ENCODE results near the gene ZNF548.
A peak's percentile ranks its signal among the peaks of the same experiment; 100 is the strongest.

Gene ZNF548

DNA sequence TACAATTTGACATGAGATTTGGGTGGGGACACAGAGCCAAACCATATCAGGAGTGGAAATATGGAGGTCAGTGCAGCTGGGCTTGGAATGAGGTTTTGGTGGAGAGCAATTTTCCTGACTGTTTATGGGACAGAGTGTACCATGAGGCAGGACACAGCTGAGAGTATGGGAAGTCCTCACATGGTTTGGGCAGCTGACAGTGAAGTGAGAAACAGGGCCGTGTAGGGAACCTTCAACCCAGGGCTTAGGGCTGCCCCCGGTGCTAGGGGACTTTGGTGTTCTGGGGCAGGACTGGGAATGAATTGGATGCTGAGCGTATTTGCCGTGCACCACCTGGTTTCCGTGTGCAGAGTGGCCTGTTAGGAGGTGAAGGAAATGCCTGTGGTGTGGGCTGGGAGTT, 6.1 kb downstream of the ZNF548 start:
- in situ Hi-C loops (cut with HindIII; ENCODE audit: low sequenced_read_pairs) = no loop called here
- TF ChIP-seq, protein P1, sequence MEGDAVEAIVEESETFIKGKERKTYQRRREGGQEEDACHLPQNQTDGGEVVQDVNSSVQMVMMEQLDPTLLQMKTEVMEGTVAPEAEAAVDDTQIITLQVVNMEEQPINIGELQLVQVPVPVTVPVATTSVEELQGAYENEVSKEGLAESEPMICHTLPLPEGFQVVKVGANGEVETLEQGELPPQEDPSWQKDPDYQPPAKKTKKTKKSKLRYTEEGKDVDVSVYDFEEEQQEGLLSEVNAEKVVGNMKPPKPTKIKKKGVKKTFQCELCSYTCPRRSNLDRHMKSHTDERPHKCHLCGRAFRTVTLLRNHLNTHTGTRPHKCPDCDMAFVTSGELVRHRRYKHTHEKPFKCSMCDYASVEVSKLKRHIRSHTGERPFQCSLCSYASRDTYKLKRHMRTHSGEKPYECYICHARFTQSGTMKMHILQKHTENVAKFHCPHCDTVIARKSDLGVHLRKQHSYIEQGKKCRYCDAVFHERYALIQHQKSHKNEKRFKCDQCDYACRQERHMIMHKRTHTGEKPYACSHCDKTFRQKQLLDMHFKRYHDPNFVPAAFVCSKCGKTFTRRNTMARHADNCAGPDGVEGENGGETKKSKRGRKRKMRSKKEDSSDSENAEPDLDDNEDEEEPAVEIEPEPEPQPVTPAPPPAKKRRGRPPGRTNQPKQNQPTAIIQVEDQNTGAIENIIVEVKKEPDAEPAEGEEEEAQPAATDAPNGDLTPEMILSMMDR (IDR thresholded peaks at IDR 0.05; ENCODE audit: low read depth, low read length) = no peak
- DNase-seq (ENCODE audit: low read depth, low spot score) = no peak
- no peak overlapping the region for H3K4me3 ChIP-seq (ENCODE audit: low read depth, low read length)

DNA sequence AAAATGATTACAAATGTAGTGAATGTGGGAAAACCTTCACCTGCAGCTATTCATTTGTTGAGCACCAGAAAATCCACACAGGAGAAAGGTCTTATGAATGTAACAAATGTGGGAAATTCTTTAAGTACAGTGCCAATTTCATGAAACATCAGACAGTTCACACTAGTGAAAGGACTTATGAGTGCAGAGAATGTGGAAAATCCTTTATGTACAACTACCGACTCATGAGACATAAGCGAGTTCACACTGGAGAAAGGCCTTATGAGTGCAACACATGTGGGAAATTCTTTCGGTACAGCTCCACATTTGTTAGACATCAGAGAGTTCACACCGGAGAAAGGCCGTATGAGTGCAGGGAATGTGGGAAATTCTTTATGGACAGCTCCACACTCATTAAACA, 9.2 kb downstream of the ZNF548 start:
- in situ Hi-C loops (cut with HindIII; ENCODE audit: low sequenced_read_pairs) = no loop called here
- TF ChIP-seq, protein P1 (IDR thresholded peaks at IDR 0.05; ENCODE audit: low read depth, low read length) = no peak
- H3K4me3 ChIP-seq (ENCODE audit: low read depth, low read length) = no peak overlapping the region
- DNase-seq (ENCODE audit: low read depth, low spot score) = no peak

DNA sequence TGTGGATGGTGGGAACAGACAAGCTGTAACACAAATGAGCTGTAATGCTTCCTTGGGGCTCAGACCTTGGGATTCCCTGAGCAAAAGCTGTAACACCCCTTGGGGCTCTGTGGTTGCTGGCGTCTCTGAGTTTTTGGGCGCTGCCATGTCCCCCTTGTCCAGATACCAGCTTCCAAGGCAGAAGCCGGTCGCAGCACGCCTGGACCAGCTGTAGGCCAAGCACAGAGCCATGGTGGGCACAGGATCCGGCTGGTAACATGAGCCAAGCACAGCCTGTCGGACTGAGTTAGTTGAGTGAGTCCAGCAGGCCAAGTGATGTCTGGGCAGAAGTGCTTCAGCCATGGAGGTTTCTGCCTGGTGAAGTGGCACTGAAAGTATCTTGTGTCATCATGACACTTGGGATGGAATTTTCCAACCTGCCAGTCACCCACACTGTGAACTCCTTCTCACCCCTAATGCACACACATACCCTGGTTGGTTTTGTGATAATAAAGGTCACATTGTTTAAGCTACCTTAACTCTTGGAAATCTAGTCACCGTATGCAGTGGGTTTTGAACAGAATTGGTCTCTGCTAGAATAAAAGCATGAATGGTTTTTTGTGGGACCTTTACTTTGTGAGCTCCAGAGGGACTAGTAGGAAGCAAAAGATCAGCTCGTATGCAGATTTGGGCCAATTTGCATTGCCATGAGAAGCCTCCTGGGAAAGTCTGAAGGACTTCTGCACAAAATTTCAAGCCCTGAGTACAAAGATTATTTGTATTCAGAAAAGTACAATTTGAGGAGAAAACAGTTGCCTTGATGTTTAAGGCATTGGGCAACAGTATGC, 14.3 kb downstream of the ZNF548 start:
- no peak overlapping the region for H3K4me3 ChIP-seq (ENCODE audit: low read depth, low read length)
- in situ Hi-C loops (cut with HindIII; ENCODE audit: low sequenced_read_pairs) = no loop called here
- TF ChIP-seq, protein P1 (IDR thresholded peaks at IDR 0.05; ENCODE audit: low read depth, low read length) = no peak
- DNase-seq (ENCODE audit: low read depth, low spot score) = no peak

DNA sequence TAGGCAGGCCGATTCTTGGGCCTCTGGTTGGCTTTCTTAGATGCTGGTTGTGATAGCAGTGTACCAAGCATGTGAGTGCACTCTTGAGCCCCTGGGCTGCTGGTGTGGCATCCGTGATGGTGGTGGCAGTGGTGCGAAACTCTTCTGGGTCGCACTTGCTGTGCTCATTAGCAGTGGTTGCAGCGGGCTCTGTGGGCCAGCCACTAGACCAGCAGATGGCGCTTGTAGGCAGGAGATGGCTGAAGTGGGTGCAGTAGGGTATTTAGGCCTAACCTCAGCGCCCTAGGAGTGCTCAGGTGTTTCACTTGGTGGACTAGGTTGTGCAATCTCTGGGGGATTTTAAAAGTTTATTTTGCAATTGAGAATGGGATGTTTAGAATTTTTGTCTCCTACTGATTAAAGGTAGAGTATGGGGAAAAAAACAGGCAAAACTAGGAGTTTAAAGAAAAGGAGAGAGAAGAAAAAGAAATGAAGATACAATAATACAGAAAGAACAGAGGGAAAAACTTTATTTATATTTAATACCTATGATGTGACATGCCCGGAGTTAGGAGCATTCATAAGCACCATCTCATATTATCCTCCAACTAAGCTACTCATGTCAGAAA, 17.0 kb downstream of the ZNF548 start:
- in situ Hi-C loops (cut with HindIII; ENCODE audit: low sequenced_read_pairs) = no loop called here
- no peak overlapping the region for H3K4me3 ChIP-seq (ENCODE audit: low read depth, low read length)
- DNase-seq (ENCODE audit: low read depth, low spot score) = peak; percentile 22
- TF ChIP-seq, protein P1 (IDR thresholded peaks at IDR 0.05; ENCODE audit: low read depth, low read length) = peak; percentile 80

DNA sequence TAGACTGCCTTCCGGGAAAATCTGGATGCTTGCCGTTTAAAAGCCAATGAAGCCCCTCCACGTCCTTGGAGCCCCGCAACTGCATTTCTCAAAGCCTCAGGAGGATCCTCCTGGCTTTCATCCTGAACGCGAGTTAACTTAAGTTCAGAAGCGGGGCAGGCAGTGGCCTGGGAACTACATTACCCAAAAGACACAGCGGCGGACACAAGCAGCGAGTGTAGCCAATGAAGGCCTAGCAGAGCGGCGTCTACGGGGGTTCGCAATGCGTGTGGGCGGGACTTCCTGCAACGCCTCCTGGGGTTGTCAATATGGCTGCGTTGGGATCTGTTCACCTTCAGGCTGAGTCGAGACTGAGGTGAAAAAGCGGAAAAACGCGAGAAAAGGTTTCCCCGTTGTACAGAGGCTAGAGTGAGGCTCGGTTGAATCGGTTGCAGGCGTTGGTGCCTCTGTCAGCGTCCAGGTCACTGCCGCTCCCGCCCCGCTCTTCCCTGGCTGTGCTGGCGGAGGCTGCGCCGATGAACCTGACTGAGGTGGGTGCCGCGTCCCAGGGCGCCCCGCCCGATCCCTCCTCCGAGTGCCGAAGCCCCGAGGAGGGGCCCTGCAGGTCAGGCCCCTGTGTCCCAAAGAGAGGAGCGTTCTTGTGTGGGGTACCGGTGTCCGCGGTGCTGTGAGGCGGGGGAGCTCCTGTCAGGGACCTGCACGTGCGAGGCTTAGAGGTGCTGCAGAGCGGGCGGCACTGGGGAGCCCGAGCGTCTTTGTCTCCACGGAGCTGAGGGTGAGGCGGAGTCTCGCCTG, 21.4 kb downstream of the ZNF548 start, which contains the start of gene ZNF17:
TSS of gene ZNF17 (plus strand) at position 285 of the 795 bp plus-strand sequence. CDS start 2,455 bp downstream, outside the sequence.
- in situ Hi-C loops (cut with HindIII; ENCODE audit: low sequenced_read_pairs) = no loop called here
- peak; percentile 95 for DNase-seq (ENCODE audit: low read depth, low spot score)
- TF ChIP-seq, protein P1 (IDR thresholded peaks at IDR 0.05; ENCODE audit: low read depth, low read length) = no peak
- H3K4me3 ChIP-seq (ENCODE audit: low read depth, low read length) = peak within 1 kb of the TSS; percentile 95

DNA sequence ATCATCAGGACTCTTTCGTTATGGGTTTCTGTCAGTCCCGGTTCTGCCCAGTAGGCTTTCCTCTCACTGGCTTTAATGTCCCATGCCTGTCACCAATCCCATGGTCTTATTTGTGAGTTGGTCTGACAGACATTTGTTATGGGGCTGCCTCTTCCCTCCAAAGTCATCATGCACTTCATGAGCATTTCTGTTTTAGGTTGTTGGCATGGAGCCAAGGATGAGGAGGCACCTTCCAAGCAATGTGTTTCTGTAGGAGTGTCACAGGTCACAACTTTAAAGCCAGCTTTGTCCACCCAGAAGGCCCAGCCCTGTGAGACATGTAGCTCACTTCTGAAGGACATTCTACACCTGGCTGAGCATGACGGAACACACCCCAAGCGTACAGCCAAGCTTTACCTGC, 29.8 kb downstream of the ZNF548 start:
- in situ Hi-C loops (cut with HindIII; ENCODE audit: low sequenced_read_pairs) = no loop called here
- no peak for DNase-seq (ENCODE audit: low read depth, low spot score)
- TF ChIP-seq, protein P1 (IDR thresholded peaks at IDR 0.05; ENCODE audit: low read depth, low read length) = no peak
- H3K4me3 ChIP-seq (ENCODE audit: low read depth, low read length) = no peak overlapping the region
